ENCODE data around the gene PRL. TPM values are rescaled to one million over a fixed set of nuclear protein-coding genes. Genes with fewer than 3 reads are reported as not detected.

Gene PRL
- total and polyA plus RNA-seq, 2 of the 8 experiments (the other 6 are each of a cell fraction or from before 2014, with no cell fraction given) = not detected

DNA sequence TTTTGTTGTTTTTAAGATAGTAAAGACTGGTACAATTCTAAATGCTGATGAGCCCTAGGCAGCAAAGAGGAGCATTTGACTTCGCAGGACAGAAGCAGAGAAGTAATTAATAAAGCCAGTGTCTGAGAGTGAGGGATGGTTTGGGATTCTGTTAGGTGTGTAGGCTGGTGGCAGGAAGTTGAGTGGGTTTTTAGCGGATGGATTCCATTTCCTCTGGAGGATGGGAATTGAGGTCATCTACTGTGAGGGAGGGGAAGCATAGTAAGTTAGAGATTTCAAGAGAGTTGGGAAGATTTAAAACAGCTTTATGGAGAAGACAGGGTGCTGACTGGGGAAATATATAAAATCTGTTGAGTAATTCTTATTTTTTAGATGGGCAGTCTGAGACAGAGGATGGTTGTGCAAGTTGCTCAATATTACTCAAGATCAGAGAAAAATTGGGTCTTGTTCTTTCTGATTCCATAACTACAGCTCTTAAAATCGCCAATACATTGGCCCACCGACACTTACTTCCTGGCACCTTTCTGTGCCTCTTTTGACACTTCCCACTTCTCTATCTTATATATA lies 48.8 kb downstream of the PRL start (continued):
- TF ChIP-seq SIN3A (conservative IDR thresholded peaks at IDR 0.05 in 1 of 2, IDR thresholded peaks at IDR 0.05 in 1 of 2; ENCODE audit: low read depth in 1 of 2, low read length in 2 of 2) (no peak), GABPA (IDR thresholded peaks at IDR 0.05; ENCODE audit: borderline replicate concordance, insufficient read depth, low read length) (no peak), KDM4A (IDR thresholded peaks at IDR 0.05; ENCODE audit: low read depth, low read length, severe bottlenecking) (no peak), JUN (IDR thresholded peaks at IDR 0.05; ENCODE audit: low read depth, low read length) (no peak)
